C4-2B (cell line): Measurements from ENCODE around the gene RPE.

Experiments
- CTCF ChIP-seq: fragments of 450-650 bp; conservative IDR thresholded peaks from 2 replicates; pipeline ENCODE4 v1.5.1; 2017; ENCODE audit warnings: mild to moderate bottlenecking
- ZFX ChIP-seq: fragments of 450-650 bp; IDR thresholded peaks from 2 replicates; pipeline ENCODE4 v1.6.1; 2017

DNA sequence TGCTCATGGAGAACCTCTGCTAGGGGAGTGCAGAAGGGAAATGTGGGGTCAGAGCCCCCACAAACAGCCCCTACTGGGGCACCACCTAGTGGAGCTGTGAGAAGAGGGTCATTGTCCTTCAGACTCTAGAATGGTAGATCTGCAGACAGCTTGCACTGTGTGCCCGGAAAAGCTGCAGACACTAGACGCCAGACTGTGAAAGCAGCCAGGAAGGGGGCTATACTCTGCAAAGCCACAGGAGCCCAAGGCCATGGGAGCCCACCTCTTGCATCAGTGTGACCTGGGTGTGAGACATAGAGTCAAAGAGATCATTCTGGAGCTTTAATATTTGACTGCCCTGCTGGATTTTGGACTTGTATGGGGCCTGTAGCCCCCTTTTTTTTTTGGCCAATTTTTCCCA is 60.9 kb downstream of the RPE start:
- TF ChIP-seq CTCF: no peak
- no peak for TF ChIP-seq ZFX
